SK-MEL-5 (cell line): Measurements from ENCODE around the gene DOK1. TPM values are rescaled to one million over a fixed set of nuclear protein-coding genes. Genes with fewer than 3 reads are reported as not detected.

Source experiments
- DNase-seq: peaks from one replicate; pipeline ENCODE4 v3.0.0-alpha.2; 2016; ENCODE audit warnings: low read depth, low spot score
- in situ Hi-C: cut with HindIII; loops from 2 replicates; pipeline ENCODE4 v1.10.0; 2016; ENCODE audit warnings: low sequenced_read_pairs, high pct_unique_total_duplicates, low pct_unique_long_range_greater_than_20kb
- total RNA-seq: library from RNA; depleted of rRNA; stranded (reverse); fragments of >200 nt; shearing (Covaris generic); gene quantifications from 2 replicates; pipeline ENCODE4 v1.2.3, GENCODE V29; 2014

DOK1 gene
- total RNA-seq, 1 experiment from 2014 or later: 3.5 TPM

DNA sequence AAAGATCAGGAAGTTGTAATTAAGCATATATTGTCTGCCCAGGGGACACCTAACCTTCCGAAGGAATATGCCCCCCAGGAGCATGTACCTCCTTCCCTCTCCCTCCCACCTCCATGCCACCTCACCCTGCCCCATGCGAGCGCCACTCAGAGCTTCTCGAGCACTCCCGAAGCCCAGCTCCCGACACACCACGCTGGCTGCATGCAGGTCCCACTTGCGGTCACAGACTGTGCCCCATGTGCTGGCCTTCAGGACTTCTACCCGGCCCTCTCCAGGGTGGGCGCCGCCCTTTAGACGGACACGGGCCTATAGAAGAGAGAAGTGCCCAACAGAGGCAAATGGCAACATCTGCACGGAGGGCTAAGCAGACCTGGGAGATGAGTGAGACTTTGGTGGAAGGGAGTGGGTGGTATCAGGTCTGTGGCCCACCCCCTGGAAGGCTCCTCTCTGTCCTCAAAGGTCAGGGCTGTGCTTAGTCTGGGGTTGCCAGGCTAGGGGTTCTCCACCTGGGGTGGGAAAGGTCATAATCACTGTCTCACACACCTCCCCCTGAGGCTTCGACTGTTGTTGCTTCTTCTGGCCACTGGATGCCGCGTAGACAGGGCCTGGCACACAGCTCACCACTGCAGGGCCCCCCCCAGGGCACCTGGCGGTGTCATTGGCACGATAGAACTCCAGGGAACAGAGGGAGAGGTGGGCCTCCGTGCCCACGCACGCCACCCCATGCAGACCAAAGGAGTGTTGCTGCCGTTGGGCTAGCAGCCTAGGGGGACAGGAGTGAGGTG is 18.2 kb upstream of the DOK1 start:
- in situ Hi-C loops: loop anchor here (5.0 kb wide), 1 partner anchor 51 kb away; no protein-coding TSS in a partner anchor
- no peak for DNase-seq

DNA sequence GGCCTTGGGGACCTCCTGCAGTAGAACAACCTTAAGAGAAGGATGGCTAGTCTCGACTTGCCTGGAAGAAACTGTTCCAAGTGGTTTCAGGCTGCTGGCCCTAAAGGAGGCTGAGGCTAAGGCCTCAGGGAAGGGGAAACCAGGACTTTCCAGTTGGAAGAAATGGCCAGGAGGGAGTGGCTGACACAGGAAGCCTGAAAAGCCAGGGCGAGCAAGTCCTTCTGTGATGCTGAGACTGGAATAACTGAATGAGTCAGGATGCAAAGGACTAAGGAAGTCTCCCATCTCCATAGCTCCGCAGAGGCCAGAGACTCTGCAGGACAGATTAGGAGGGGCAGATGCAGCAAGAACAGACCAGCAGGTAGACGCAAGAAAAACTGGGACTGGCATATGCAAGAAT is 17.4 kb upstream of the DOK1 start:
- DNase-seq: no peak

DNA sequence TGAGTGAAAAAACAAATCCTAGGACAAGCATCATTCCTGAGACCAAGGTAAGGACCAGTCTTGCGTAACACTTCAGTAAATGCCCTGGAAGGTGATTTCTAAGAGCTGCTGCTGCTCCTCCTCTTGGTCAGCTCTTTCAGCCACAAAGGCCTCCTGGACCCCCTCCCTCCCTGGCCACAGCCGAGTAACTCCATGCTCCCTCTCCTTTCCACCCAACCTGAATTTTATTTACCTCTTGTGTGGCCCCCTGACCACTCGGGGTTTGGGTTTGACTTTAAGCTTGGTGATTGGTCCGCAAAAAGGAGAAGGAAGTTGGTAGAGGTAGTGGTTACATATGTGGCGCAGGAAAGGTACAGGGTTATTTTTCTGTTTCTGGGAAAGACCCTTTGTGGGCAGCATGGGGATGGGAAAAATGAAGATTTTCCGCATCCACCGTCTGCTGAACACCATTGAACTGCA is 15.6 kb upstream of the DOK1 start:
- no peak for DNase-seq
- in situ Hi-C loops: loop anchor here (5.0 kb wide), 1 partner anchor 48 kb away; no protein-coding TSS in a partner anchor

More for the DNA sequence above, 17.4 kb upstream of the DOK1 start:
- in situ Hi-C loops: loop anchor here (5.0 kb wide), 1 partner anchor 50 kb away; no protein-coding TSS in a partner anchor

DNA sequence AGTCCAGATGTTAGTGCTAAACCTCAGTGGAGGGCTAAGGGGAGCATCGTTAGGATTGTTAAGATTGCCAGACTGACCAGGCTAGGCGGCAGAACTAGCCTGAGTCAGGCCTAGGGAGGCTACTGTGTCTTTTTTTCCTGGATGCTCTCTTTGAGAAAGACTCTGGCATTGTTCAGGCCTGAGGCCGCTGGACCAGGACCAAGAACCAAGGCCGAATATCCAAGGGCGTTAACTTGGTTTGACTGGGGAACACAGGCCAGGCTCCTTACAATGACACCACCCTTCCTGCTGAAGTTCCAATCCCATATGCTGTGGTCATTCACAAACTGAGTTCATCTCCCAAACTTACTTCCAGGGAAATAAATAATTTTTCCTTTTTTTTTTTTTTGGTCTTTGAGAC is 14.2 kb upstream of the DOK1 start:
- in situ Hi-C loops: no loop called here
- DNase-seq: no peak

DNA sequence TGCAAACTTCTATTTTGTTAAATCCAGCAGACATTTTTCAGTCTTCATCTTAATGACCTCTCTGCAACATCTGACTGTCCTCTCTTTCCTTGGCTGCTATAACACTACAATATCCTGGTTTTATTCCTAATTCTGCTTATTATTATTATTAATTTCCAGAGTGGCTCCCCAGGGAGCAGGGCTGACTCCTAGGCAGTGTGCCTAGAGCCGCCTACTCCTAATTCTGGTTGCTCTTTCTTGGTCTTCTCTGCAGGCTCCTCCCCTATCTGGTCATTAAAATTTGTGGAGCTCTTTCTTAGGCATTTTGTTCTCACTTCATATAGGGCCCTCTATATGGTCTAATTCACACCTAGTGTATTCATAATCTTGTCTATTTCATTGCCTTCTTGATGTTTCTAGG is 11.5 kb upstream of the DOK1 start:
- in situ Hi-C loops: no loop called here
- no peak for DNase-seq

DNA sequence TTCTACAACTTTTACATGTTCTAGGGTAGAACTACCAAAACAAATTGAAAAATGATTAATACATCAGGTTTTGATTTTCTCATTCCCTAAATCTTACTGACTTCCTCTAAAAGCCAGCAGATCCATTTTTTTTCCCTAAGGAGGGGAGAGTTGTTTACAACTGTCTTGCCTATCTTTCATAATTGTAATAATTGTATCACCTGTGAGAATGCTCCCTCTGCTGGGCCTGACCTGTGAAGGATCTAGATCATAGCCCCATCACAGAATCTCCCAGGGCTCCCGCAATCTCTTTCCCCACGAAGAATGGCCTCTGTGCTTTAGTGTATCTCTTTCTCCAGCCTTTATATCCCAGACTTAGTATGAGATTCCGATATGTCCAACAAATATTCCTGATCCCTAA is 9.9 kb upstream of the DOK1 start:
- in situ Hi-C loops: no loop called here
- DNase-seq: no peak

DNA sequence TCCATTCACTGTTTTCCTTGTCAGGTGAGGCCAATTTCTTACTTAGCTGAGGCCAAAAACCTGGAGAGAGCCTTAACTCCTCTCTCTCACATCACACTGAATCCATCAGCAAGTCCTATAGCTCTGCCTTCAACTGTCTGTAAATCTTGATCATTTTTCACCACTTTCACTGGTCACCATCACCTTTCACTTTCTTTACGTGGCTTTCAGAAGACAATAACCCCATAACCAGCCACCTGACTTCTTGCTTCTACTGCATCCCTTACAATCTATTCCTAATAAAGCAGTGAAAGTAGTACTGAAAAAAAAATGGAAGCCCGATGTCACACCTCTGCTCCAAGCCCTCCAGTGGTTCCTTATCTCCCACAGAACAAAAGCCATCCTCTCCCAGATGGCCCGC is 8.5 kb upstream of the DOK1 start:
- in situ Hi-C loops: no loop called here
- DNase-seq: no peak

DNA sequence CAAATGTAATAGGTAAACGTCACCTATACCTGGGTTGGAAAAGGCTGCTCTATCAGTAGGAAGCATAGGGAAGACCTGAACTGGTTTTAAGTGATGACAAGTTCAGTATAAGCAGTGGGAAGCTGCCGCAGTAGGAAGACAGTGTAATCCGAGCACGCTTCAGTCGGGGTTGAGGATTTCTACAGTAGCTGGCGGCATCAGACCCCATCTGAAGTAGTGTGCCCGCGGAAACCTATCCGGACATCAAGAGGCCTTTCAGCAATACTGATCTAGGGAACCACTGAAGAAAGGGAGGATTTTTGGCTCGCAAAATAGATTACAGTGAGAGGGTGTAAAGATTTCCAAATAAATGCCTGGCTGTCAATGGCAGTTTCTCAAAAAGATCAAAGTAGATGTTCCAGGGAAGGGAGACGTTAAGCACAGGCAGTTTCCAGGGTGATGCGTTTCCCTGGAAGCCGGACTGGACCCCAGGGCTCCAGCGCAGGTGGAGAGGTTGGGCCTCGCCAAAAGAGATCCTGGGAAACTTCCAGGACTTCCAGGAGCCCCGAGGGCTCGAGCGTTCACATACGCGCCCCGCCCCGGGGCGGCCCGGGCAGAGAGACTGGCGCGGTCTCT is 6.1 kb upstream of the DOK1 start:
- in situ Hi-C loops: no loop called here
- no peak for DNase-seq

DNA sequence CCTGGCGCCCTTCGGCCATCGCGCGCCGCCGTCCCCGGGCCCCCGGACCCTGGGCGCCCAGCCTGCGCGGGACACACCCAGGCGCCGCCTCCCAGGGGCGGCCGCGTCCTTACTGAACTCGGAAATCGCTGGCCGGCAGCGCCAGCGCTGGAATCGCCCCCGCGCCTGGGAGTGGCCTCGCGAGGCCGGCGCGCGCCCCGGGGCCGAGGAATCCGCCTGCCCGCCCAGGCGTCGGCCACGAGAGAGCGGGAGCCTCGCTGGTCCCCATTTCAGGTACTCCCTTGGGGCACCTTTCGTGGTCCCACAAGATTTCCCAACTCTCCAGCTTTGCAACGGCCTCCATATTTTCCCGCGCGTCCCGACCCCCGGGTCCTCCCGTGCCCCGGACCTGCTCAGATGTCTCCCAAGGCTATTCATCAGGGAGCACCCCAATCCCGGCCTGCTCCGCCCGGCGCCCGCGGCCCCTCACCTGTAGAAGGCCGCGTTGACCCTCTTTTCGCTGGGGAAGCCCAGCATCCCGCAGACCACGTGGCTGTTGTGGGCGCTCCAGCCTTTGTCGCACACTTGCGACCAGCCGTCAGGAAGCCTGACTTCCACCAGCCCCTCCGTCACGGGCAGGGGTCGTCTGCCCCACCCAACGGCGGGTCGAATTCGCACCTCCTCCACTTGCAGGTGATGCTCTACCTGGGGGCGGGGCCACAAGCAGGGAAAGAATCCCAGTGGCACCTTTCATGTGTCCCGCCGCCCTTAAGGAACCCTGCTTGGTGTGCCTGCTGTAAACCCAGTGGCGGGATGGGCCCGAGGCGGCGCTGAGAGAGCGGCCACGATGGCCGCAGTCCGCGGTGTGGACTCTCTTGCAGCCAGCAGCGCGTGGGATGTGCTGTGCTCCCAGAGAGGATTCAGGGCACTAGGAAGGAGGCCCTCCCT is 5.4 kb upstream of the DOK1 start:
- in situ Hi-C loops: no loop called here

DNA sequence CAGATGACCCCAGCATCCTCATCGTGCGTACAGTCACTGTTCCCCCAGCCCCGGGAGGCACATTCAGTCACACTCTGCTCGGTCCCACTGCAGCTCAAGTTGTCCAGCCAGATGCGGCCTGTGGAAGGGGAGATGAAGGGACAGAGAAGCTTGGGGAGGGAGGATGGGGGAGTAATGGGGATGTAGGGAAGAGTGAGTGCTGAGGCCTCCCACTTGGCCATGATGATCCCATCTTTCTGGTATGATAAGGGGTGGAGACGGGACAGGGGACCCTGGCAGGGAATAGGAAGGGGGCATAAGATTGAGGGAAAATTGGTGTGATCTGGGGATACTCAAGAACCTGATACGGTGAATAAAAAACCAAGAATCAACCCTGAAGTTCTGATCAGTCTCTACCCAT is 4.3 kb upstream of the DOK1 start:
- no peak for DNase-seq
- in situ Hi-C loops: no loop called here

More for the DNA sequence above, 5.4 kb upstream of the DOK1 start:
- DNase-seq: peak; percentile 59

DNA sequence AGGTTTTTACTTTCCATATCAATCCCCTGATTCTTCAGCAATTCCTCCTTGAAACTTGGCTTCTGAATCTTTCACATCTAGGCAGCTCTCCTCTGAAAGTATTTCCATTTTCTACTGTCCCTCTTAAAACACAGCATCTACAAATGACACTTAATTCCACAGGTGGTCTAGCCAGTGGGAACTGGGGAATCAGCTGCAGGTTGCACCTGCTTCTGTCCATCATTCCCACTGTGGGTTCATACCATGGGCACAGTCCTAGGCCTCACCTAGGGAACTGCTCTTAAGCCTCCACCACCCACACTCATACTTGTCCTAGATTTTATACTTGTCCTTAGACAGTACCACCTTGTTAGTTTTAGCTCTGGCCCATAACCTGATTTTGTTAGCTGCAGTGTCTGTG is 3.0 kb upstream of the DOK1 start:
- in situ Hi-C loops: no loop called here

DNA sequence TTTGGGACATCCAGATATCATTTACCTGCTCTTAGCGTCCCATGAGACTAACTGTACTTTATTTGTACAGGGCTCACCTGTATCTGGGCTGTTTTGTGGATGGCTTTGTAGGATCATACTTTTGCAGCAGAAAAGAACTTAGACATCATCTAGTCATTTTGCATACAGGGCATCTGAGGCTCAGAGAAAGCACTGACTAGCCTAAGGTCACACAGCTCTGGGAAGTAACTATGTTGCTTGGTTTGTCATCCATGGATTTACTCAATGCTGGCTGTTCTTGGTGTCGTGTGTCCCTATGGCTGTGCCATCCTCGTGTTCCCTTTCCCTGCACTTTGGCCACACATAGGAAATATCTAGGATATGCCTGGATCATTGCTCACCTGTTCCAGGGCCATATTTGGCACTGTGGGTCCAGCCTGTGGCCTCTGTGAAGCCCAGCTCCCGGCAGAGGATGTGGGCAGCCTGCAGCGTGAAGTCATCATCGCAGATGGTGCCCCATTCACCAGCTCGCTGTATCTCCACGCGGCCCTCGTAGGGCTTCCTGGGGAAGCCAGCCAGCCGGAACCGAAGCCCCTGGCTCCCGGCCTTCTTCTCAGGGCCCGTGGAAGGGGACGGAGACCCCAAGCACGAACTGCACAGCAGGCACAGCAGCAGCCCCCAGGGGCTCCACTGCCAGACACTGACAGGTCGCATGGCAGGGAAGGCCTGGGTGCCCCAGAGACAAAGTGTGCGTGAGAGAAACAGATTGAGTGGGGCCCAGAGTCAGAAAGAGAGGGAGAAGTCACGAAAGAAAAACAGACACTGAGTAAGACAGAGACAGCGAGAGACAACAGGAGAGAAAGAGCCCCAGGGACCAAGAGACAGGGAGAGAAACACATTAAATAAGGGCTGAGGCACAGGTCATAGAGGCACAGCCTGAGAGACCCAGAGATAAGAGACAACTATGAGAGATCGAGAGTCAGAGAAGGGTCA is 2.3 kb upstream of the DOK1 start:
- in situ Hi-C loops: no loop called here
- no peak for DNase-seq

More for the DNA sequence above, 3.0 kb upstream of the DOK1 start:
- DNase-seq: no peak

DNA sequence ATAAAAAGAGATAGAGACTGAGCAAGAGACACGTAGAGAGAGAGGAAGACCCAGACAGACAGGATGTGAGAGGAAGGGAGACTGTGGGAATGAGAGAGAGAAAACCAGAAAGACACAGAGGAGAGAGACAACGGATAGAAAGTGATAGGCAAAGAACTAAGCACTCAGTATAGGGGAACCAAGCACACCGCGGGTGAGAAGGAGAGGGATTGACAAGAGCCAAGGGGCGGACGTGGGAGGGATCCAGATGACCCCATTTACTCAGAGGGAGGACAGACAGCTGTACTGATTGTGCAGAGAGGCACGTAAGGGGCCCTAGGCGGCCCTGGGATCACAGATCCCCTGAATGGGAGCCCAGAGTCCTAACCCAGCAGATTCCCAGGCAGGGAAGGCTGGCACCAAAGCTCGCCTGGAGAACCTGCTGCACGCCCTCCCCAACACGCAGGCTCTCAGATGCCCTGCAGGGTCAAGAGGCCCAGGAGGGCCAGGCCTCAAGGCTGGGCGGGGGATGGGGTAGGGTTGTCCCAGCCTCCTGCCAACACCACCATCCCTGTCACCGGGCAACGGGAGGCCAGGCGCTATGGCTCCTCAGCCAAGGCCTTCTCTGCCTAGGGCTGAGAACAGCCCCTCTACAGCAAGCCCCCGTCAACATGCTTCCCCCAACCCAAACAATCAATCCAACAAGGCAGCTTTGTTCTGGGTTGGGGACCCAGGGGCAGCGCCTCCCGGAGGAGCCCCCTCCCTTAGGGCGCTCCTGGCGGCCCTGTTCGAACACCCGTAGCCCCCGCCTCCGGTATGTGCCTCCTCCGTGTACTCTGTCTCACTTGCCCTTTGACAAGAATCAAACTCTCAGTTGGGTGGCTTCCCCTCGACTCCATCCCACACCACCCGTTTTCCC is 1.4 kb upstream of the DOK1 start:
- in situ Hi-C loops: no loop called here
- no peak for DNase-seq

DNA sequence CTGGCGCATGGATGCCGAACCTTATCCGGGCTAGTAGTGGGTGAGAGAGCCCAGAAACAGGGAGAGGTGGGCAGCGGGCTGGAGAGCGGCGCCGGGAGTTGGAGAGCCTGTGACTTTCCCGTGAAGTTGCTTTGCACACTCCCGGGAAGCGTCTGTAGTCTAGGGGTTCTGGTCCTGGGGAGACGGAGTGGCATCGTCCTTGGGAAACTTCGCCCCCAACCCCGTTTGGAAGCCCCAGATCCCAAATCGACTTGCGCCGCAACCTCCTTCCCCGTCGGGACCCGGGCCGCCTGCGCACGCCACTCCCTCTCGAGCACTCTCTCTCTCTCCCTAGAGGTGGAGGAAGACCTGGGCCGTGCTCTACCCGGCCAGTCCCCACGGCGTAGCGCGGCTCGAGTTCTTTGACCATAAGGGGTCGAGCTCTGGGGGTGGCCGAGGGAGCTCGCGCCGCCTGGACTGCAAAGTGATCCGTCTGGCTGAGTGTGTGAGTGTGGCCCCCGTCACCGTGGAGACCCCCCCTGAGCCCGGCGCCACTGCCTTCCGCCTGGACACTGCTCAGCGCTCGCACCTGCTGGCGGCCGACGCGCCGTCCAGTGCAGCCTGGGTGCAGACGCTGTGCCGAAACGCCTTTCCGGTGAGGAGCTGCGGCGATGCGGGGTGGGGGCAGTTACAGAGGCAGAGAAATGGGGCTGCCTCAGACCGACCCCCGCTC is 456 bp downstream of the DOK1 start:
- DNase-seq: no peak
- in situ Hi-C loops: no loop called here

DNA sequence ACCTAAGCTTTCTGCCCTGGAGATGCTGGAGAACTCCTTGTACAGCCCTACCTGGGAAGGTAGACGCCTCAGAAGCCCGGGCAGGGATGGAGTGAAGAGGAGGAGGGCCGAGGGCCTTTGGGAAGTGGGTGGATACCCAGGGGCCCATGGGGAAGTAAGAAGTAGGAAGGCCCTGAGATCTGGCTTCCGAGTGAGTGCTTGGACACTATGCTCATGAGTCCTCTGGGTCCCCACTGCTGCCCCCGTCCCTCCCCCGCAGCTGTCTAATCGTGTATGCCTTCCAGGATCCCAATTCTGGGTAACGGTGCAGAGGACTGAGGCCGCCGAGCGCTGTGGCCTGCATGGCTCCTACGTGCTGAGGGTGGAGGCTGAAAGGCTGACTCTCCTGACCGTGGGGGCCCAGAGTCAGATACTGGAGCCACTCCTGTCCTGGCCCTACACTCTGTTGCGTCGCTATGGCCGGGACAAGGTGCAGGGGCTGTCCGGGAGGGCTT is 1.1 kb downstream of the DOK1 start:
- in situ Hi-C loops: no loop called here
- no peak for DNase-seq
